Activated CD4-positive, alpha-beta T cell treated with anti-CD3 and anti-CD28 coated beads for 36 hours (primary cell): ENCODE measurements around the gene CFAP61. TPM values are rescaled to one million over a fixed set of nuclear protein-coding genes. Genes with fewer than 3 reads are reported as not detected.
"Not testable (repeated sequence)": the region's sequence is repeated elsewhere in the genome, so short reads cannot be mapped to it uniquely, and the experiment has no call there.

Experiments used
- ATAC-seq: fragments of 200-7000 bp; cut with Tn5 transposase; one replicate; pipeline ENCODE4 v1.10.0; 2021; ENCODE audit warnings: mild to moderate bottlenecking, moderate library complexity
- CTCF ChIA-PET: fragments of 350-600 bp; sonication (Branson Sonifier 250); formaldehyde crosslinking; loops from one replicate; lab custom pipeline; 2021; ENCODE audit warnings: antibody characterized with exemption; lab: Charles Lee
- POLR2A ChIA-PET: fragments of 350-600 bp; sonication (Branson Sonifier 250); formaldehyde crosslinking; loops from one replicate; lab custom pipeline; 2021; ENCODE audit warnings: antibody characterized with exemption, inconsistent platforms; lab: Charles Lee
- DNase-seq: peaks from one replicate; pipeline ENCODE4 v3.0.0-alpha.2; 2020
- H3K27ac Mint-ChIP-seq: one replicate; pipeline ENCODE4 v1.8.0; 2021; ENCODE audit warnings: mixed read lengths
- H3K27me3 Mint-ChIP-seq: one replicate; pipeline ENCODE4 v1.8.0; 2021; ENCODE audit warnings: mixed read lengths
- H3K36me3 Mint-ChIP-seq: one replicate; pipeline ENCODE4 v1.8.0; 2021; ENCODE audit warnings: low read depth, mixed read lengths
- H3K4me1 Mint-ChIP-seq: one replicate; pipeline ENCODE4 v1.8.0; 2021; ENCODE audit warnings: mixed read lengths
- H3K4me3 Mint-ChIP-seq: one replicate; pipeline ENCODE4 v1.8.0; 2021; ENCODE audit warnings: mild to moderate bottlenecking, moderate library complexity, mixed read lengths
- H3K9me3 Mint-ChIP-seq: one replicate; pipeline ENCODE4 v1.8.0; 2021; ENCODE audit warnings: low read depth, mixed read lengths
- intact Hi-C, 2 experiments: fragments of 100-400 bp; cut with DNase I in 1 of 2; cut with micrococcal nuclease in 1 of 2; formaldehyde crosslinking; loops; one replicate each; pipeline versions ENCODE4 v1.14.2 to v1.15.1; 2022 to 2024; cut with DNase I, micrococcal nuclease
- total RNA-seq, 2 experiments: library from RNA; stranded (reverse); gene quantifications; one replicate each; pipeline ENCODE4 v1.2.3, GENCODE V29; 2021

Gene CFAP61
- total RNA-seq, 2 experiments from 2014 or later: 0.39 to 0.51 TPM

DNA sequence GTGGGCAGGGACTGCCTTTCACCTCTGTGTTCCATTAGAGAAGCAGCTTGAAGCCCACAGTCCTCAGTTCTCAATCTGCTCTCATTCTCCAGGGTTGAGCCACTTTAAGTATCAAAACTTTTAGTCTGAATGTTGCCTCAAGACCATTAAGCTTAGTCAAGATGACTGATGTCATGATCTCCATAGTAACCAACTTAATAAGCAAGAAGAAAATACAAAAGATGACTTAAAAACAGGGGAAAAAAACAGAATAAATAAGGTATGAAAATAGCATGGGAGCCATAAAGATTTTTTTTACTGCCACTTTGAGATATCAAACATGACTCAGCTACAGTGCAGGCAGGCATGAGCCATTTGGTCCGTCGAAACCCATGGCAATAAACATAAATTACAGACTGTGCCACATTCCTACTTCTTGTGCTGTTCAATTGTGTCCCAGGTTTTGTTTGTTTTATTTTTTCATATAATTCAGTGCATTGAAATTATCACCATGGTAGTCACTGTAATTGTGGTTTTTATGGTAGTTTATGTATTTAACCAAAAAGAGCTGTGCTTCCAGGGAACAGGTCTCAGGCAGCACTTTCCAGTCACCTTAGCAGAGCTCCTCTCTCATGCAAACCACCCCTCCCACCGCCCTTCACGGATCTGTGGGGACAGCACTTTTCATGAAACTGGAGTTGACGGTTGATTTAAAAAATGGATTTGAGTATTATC is 159.1 kb downstream of the CFAP61 start:
- H3K9me3 Mint-ChIP-seq: no peaks in the 10 kb centered on the region
- ATAC-seq (no peak), DNase-seq (no peak)
- no peaks in the 10 kb centered on the region for H3K36me3 Mint-ChIP-seq
- ChIA-PET CTCF (interaction anchor here (0.6 kb wide), 1 partner anchor 42 kb away, joined by 4 read pairs; no protein-coding TSS in a partner anchor), POLR2A (no interaction called here)
- H3K27me3 Mint-ChIP-seq: peaks cover 10% of the 10 kb centered on the region
- H3K4me3 Mint-ChIP-seq: no peak overlapping the region
- no peaks in the 10 kb centered on the region for H3K4me1 Mint-ChIP-seq
- intact Hi-C loops: no loop called here
- no peak overlapping the region for H3K27ac Mint-ChIP-seq

DNA sequence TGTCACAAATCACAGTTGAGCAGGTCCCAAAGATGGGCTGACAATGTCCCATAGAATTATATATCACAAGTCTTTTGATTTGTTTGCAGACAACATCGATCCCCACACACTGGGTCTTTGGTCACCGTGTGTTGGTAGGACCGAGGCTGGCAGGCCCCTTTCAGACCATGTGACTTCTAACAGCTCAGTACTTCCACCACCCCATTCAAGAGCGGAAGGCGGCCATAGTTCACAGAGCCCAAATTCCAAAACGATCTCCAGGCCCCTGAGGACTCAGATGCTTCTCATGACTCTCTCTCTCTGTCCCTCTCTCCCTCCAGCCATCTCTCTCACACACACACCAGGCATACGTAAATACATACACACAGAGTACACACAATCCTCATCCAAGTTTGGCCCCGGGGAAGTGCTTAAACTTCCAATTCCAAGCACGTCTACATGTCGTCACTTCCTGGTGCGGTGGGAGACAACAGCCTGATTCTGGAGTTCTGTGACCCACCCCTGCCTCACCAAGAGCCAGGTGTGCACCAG is 159.7 kb downstream of the CFAP61 start:
- POLR2A ChIA-PET: no interaction called here
- Mint-ChIP-seq H3K27ac (no peak overlapping the region), H3K27me3 (peaks cover 12% of the 10 kb centered on the region), H3K9me3 (no peaks in the 10 kb centered on the region), H3K4me1 (no peaks in the 10 kb centered on the region), H3K4me3 (no peak overlapping the region), H3K36me3 (no peaks in the 10 kb centered on the region)
- intact Hi-C loops: no loop called here
- DNase-seq (no peak), ATAC-seq (no peak)
- CTCF ChIA-PET: no interaction called here

DNA sequence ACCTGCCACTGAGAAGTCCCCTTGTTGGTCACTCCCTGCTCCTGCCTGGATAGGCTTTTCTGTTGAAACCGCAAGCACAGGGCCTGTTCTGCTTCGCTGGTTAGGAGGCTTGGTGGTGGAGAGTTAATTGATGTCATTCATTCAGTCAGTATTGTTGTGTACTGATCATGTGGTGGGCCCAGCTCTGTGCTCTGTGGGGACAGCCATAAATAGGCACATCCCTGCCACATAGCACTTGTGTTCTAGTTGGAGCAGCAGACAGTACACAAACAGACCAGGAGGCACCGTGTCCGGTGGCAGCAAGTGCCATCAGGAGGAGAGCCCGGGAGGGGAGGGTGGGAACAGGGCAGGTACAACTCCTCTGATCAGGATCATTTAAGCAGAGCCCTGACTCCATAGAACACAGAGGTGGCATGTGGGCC is 160.4 kb downstream of the CFAP61 start:
- Mint-ChIP-seq H3K4me1 (no peaks in the 10 kb centered on the region), H3K4me3 (no peak overlapping the region), H3K9me3 (no peaks in the 10 kb centered on the region), H3K27ac (no peak overlapping the region), H3K36me3 (no peaks in the 10 kb centered on the region), H3K27me3 (peaks cover 12% of the 10 kb centered on the region)
- ChIA-PET CTCF (no interaction called here), POLR2A (no interaction called here)
- DNase-seq (no peak), ATAC-seq (no peak)
- intact Hi-C loops: no loop called here

DNA sequence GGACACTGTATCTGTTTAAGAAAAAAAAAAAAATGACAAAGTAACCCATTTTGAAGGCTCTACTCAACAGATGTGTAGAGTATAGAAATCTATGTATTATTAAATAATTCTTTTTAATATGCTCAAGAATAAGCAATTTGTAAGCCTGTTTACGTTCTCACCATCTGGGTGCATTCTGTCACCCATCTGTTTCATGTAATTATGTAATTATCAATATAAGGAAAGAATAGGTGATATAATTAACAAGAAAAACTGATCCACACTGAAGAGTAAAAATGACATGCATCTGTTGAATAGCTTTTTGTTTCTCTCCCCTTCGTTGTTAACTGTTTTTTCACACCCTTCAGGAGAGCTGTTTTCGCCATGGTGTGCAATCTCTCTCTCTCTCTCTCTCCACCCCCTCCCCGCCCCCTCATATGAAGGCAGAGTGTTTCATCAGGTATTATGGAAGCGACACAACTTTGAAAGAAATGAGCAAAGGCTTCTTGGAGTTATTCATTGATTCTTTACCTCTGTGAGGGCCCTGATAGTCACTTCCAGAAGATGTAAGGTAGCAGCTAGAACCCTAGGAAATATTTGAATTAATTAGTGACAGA is 161.3 kb downstream of the CFAP61 start:
- H3K4me1 Mint-ChIP-seq: no peaks in the 10 kb centered on the region
- H3K27ac Mint-ChIP-seq: no peak overlapping the region
- H3K9me3 Mint-ChIP-seq: peaks cover 2% of the 10 kb centered on the region
- H3K36me3 Mint-ChIP-seq: no peaks in the 10 kb centered on the region
- POLR2A ChIA-PET: no interaction called here
- H3K27me3 Mint-ChIP-seq: peaks cover 15% of the 10 kb centered on the region
- no peak for ATAC-seq
- CTCF ChIA-PET: no interaction called here
- intact Hi-C loops: no loop called here
- no peak for DNase-seq
- no peak overlapping the region for H3K4me3 Mint-ChIP-seq

DNA sequence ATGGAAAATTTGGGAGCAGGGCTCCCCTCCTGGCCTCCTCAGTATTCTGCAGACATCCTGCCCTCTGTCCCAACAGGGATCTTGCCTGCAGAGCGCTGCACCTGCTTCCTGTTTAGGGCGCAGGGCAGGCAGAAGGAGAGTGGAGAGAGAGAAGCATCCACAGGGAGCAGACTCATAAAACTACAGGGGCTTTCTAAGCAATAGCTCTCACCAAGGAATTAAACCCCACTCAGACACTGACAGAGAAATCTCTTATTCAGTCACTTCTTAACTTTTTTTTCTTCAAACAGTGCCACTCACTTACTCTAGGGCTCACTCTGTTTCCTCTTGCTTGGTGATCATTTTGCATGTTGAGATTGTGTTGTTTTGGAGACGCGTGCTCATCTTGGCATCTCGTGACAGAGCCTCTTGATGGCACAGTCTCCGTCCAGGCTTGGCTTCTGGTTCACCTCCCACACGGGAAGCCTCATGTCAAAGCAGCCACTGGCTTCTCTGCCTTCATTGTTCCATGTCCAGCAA is 162.5 kb downstream of the CFAP61 start:
- Mint-ChIP-seq H3K27me3 (peaks cover 15% of the 10 kb centered on the region), H3K4me3 (no peak overlapping the region), H3K9me3 (peaks cover 2% of the 10 kb centered on the region), H3K36me3 (no peaks in the 10 kb centered on the region), H3K4me1 (no peaks in the 10 kb centered on the region), H3K27ac (no peak overlapping the region)
- DNase-seq: no peak
- ATAC-seq: no peak
- ChIA-PET POLR2A (no interaction called here), CTCF (no interaction called here)
- intact Hi-C loops: no loop called here

DNA sequence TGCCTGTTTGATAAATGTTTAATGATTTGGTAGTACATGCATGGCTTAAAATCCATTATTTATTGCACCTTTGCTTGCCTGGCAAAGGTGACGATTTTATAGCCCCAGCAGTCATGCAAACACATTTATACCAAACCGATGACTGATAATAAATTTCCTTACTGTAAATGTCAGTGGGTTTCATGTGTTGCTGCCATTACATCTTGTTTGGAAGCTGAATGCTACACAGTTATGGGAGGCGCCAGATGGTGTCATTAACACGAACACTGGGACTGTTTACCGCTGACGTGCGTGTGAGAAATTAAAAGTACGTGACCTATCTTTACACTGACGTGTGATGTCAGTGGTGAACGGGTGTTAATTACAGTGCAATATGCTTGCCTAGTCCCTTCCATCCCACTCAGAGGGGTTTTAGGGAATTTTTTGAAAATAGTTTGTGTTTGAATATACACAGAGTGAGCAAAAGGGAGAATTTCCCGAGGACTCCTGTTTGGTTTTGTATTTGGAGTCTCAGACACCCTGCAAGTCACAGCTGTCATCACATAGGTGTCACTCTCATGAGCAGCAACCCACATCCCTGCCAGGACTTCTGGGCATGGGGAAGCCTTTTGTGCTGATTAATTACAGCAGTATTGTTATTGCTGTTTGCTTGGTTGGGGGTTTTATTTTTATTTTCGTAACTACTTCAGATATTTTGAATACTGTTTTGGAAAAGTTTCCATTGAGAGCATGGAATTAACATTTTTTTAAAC is 163.8 kb downstream of the CFAP61 start:
- H3K4me1 Mint-ChIP-seq: no peaks in the 10 kb centered on the region
- peaks cover 13% of the 10 kb centered on the region for H3K27me3 Mint-ChIP-seq
- H3K9me3 Mint-ChIP-seq: peaks cover 2% of the 10 kb centered on the region
- ATAC-seq (no peak), DNase-seq (no peak)
- CTCF ChIA-PET: no interaction called here
- H3K4me3 Mint-ChIP-seq: no peak overlapping the region
- H3K36me3 Mint-ChIP-seq: no peaks in the 10 kb centered on the region
- no peak overlapping the region for H3K27ac Mint-ChIP-seq
- intact Hi-C loops: no loop called here
- POLR2A ChIA-PET: interaction anchor here (0.6 kb wide), 1 partner anchor 170 kb away, joined by 3 read pairs; no protein-coding TSS in a partner anchor

DNA sequence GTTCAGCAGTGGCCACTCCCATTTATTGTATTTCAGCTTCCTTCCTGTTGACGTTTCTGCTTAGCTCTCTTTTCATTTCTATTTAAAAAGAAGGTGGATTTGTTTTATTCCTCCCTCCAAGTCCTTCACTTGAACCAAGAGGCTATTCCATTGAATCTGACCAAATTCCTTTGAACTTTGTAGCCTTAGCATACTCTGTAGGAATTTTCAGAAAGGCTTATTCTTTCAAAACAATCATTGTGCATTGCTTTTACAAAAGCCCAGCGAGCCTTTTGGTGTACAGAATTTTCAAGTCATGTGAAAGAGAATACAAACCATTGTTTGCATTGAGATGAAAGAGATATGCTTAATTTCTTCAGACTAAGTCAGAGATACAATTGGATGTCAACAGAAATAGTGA is 164.6 kb downstream of the CFAP61 start:
- Mint-ChIP-seq H3K4me1 (no peaks in the 10 kb centered on the region), H3K4me3 (no peak overlapping the region), H3K9me3 (peaks cover 2% of the 10 kb centered on the region), H3K36me3 (no peaks in the 10 kb centered on the region), H3K27me3 (peaks cover 16% of the 10 kb centered on the region), H3K27ac (no peak overlapping the region)
- CTCF ChIA-PET: interaction anchor here (0.6 kb wide), 1 partner anchor 33 kb away, joined by 3 read pairs; no protein-coding TSS in a partner anchor
- ATAC-seq (no peak), DNase-seq (no peak)
- intact Hi-C loops: no loop called here
- POLR2A ChIA-PET: interaction anchor here (0.6 kb wide), 1 partner anchor 169 kb away, joined by 3 read pairs; no protein-coding TSS in a partner anchor

DNA sequence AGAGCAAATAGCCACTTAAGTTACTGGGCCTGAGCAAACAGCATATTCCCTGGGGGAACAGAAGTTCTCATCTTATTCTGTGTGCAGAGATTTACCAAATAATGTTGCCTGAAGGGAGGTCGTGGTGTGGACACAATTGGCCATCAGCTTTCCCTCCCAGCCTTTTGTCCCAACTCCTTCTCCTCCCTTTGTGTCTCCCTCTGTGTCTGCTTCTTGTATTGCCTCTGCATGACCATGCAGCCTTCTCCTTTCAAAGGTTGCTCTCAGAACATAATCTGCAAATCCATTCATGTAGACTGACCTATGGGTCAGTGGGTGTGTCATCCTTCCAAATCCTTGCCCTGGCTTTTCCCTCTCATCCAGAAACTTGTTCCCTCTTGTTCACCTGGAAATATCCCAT is 165.3 kb downstream of the CFAP61 start:
- CTCF ChIA-PET: no interaction called here
- H3K9me3 Mint-ChIP-seq: peaks cover 2% of the 10 kb centered on the region
- H3K4me1 Mint-ChIP-seq: no peaks in the 10 kb centered on the region
- H3K36me3 Mint-ChIP-seq: no peaks in the 10 kb centered on the region
- no peak overlapping the region for H3K4me3 Mint-ChIP-seq
- H3K27me3 Mint-ChIP-seq: peaks cover 19% of the 10 kb centered on the region
- ATAC-seq (no peak), DNase-seq (no peak)
- intact Hi-C loops: no loop called here
- POLR2A ChIA-PET: no interaction called here
- no peak overlapping the region for H3K27ac Mint-ChIP-seq

DNA sequence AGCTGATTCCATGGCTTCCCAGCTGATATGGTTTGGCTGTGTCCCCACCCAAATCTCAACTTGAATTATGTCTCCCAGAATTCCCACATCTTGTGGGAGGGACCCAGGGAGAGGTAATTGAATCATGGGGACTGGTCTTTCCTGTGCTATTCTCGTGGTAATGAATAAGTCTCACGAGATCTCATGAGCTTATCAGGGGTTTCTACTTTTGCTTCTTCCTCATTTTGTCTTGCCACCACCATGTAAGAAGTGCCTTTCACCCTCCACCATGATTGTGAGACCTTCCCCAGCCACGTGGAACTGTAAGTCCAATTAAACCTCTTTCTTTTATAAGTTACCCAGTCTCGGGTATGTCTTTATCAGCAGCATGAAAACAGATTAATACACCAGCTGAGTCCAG is 165.8 kb downstream of the CFAP61 start:
- intact Hi-C loops, CTCF ChIA-PET, H3K4me1 Mint-ChIP-seq, DNase-seq, H3K9me3 Mint-ChIP-seq, H3K4me3 Mint-ChIP-seq, H3K27ac Mint-ChIP-seq, H3K36me3 Mint-ChIP-seq, POLR2A ChIA-PET, ATAC-seq: not testable (repeated sequence)
- H3K27me3 Mint-ChIP-seq: peaks cover 19% of the 10 kb centered on the region

DNA sequence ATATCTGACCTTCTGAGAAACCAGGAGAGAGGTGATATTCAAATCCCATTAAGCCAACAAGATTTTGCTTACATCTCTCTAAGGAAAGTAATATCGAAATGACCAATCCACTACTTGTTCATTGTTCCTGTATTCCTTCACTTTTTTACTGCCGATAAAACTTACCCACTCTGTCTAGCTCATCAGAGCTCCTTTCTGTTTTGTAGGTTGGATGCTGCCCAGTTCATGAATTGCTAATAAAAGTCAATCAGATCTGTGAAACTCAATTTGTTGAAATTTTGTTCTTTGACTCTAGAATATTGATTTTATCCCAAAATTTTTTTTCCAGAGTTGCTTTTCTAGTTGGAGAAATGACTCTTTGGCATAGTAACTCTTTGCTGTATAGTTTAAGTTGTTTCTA is 166.7 kb downstream of the CFAP61 start:
- ChIA-PET CTCF (no interaction called here), POLR2A (no interaction called here)
- H3K9me3 Mint-ChIP-seq: peaks cover 2% of the 10 kb centered on the region
- H3K36me3 Mint-ChIP-seq: no peaks in the 10 kb centered on the region
- H3K27ac Mint-ChIP-seq: no peak overlapping the region
- intact Hi-C loops: no loop called here
- no peaks in the 10 kb centered on the region for H3K4me1 Mint-ChIP-seq
- H3K4me3 Mint-ChIP-seq: no peak overlapping the region
- ATAC-seq (no peak), DNase-seq (no peak)
- H3K27me3 Mint-ChIP-seq: peaks cover 22% of the 10 kb centered on the region

DNA sequence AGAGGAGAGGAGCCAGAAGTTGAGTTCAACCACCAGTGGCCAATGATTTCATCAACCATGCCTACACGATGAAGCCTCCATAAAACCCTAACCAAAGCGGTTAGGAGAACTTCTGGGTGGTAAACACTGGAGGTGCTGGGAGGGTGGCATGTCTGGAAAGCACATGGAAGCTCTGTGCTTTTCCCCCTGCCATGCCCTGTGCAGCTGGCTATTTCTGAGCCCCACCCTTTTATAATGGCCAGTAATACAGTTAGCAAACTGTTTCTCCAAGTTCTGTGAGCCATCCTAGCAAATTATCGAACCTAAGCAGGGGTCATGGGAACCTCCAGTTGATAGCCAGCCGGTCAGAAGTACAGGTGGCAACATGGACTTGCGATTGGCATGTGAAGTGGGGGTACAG is 167.8 kb downstream of the CFAP61 start:
- H3K9me3 Mint-ChIP-seq: peaks cover 2% of the 10 kb centered on the region
- ChIA-PET POLR2A (no interaction called here), CTCF (interaction anchor here (0.9 to 1.1 kb wide), 2 partner anchors 9 to 70 kb away, joined by 3 read pairs; no protein-coding TSS in a partner anchor)
- H3K4me1 Mint-ChIP-seq: no peaks in the 10 kb centered on the region
- peaks cover 19% of the 10 kb centered on the region for H3K27me3 Mint-ChIP-seq
- H3K4me3 Mint-ChIP-seq: no peak overlapping the region
- DNase-seq (no peak), ATAC-seq (no peak)
- no peak overlapping the region for H3K27ac Mint-ChIP-seq
- intact Hi-C loops: no loop called here
- H3K36me3 Mint-ChIP-seq: no peaks in the 10 kb centered on the region
